ENCODE data around the gene MRE11. TPM values are rescaled to one million over a fixed set of nuclear protein-coding genes. Genes with fewer than 3 reads are reported as not detected.

MRE11 gene
- total RNA-seq, 6 experiments from 2014 or later, result 4.5 to 7.7 (median 5.0) TPM

DNA sequence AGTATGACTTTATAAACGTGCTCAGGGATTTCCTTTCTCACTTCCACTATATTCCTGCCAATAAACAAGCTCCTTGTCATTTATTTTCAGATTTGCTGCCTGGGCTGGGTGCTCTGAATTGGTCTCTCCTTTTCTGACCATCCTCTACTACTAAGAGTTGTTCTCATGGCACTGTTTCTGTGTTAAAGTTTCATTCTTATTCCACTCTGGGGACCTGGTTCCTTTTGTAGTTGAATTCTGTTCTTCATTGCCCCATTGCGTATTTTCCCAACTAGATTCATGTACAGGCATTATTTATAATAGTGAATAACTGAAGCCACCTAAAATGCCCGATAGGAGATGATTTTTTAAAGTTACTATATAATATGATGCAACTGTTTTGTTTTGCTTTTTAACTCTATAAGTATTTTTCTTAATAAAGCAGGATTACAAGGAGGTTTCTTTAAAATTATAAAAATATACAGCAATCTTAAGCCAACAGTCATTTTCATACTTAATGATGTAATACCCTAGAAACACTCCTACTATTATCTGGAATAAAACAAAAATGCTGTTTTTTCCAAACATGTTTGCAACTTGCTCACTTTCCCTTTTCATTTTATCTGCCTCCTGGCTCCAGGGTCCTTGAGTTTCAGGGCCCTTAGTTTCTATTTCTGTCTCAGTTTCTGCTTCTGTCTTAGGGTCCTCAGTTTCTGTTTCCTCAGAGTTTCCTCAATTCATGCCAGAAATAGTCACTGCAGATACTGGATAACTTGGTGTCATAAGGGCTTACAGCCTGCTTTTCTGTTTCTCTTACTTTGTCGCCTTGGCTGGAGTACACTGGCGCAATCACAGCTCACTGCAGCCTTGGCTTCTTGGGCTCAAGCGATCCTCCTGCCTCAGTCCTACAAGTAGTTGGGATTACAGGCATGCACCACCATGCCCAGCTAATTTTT, 40.3 kb upstream of the MRE11 start:
- no peak for DNase-seq
- peak; percentile 40 to 67 (median 59) for ATAC-seq
- H3K4me1 ChIP-seq, result no peaks in the 10 kb centered on the region
- H3K27ac ChIP-seq, result peak overlapping the region in 1 of 3 donors; percentile 4
- H3K27me3 ChIP-seq, result no peaks in the 10 kb centered on the region
- no peaks in the 10 kb centered on the region for H3K9me3 ChIP-seq
- TF ChIP-seq CTCF (IDR thresholded peaks at IDR 0.05) (no peak), POLR2A (IDR thresholded peaks at IDR 0.05) (no peak)
- no peaks in the 10 kb centered on the region for H3K36me3 ChIP-seq
- intact Hi-C loops (cut with DNase I), result no loop called here
- WGBS (ENCODE audit: insufficient coverage, low coverage, low lambda C conversion rate, missing lambda C conversion rate), result 42% methylated on average over 6 of the region's 6 CpGs
- no peak overlapping the region for H3K4me3 ChIP-seq

DNA sequence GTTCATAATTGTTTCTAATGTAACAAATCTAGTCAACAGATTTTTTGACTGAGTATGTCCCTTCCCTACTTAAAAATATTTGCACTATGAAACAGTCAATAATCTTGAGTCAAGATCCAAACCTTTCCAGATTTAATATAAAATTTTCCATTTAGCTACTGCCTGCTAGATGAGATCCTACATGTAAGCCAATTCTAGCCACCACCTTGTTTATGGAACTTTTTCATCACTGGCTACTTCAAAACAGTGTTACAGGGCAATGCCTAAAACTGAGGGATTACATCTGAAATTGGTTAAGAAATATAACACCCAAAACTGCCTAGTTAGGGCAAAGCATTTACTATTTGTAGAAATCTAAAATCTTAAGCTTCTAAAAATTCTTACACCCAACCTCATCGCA, 39.6 kb upstream of the MRE11 start:
- H3K9me3 ChIP-seq, result no peaks in the 10 kb centered on the region
- DNase-seq, result no peak
- intact Hi-C loops (cut with DNase I), result no loop called here
- H3K4me3 ChIP-seq, result no peak overlapping the region
- no peak overlapping the region for H3K27ac ChIP-seq
- H3K36me3 ChIP-seq, result no peaks in the 10 kb centered on the region
- 91% methylated on average over 1 of the region's 1 CpG for WGBS (ENCODE audit: insufficient coverage, low coverage, low lambda C conversion rate, missing lambda C conversion rate)
- H3K4me1 ChIP-seq, result no peaks in the 10 kb centered on the region
- ATAC-seq, result no peak
- no peak for TF ChIP-seq CTCF (IDR thresholded peaks at IDR 0.05)
- TF ChIP-seq POLR2A (IDR thresholded peaks at IDR 0.05), result no peak
- H3K27me3 ChIP-seq, result no peaks in the 10 kb centered on the region

GRCh38 chr11:94532211-94532610, 38.6 kb upstream of the MRE11 start:
- 88% methylated on average over 3 of the region's 3 CpGs for WGBS (ENCODE audit: insufficient coverage, low coverage, low lambda C conversion rate, missing lambda C conversion rate)
- DNase-seq, result no peak
- H3K4me3 ChIP-seq, result no peak overlapping the region
- no peaks in the 10 kb centered on the region for H3K9me3 ChIP-seq
- intact Hi-C loops (cut with DNase I), result no loop called here
- no peaks in the 10 kb centered on the region for H3K4me1 ChIP-seq
- H3K36me3 ChIP-seq, result no peaks in the 10 kb centered on the region
- TF ChIP-seq CTCF (IDR thresholded peaks at IDR 0.05) (no peak), POLR2A (IDR thresholded peaks at IDR 0.05) (no peak)
- no peak overlapping the region for H3K27ac ChIP-seq
- ATAC-seq, result no peak
- no peaks in the 10 kb centered on the region for H3K27me3 ChIP-seq

- intact Hi-C loops (cut with DNase I), result loop anchor here in 1 of 2 donors (10.0 kb wide), 1 partner anchor 66 kb away; no protein-coding TSS in a partner anchor
- ATAC-seq, result no peak
Measured at GRCh38 chr11:94528551-94528950, 34.9 kb upstream of the MRE11 start.

More at GRCh38 chr11:94528551-94528950, 34.9 kb upstream of the MRE11 start:
- Histone ChIP-seq H3K27me3 (no peaks in the 10 kb centered on the region), H3K9me3 (no peaks in the 10 kb centered on the region), H3K27ac (no peak overlapping the region), H3K36me3 (no peaks in the 10 kb centered on the region), H3K4me3 (no peak overlapping the region), H3K4me1 (no peaks in the 10 kb centered on the region)
- no peak for DNase-seq
- TF ChIP-seq CTCF (IDR thresholded peaks at IDR 0.05) (no peak), POLR2A (IDR thresholded peaks at IDR 0.05) (no peak)

Measured in right lobe of liver (tissue), 6 donors.